Activated CD4-positive, alpha-beta T cell treated with anti-CD3 and anti-CD28 coated beads, Interleukin-2, amount 50 U/mL, for 16 hours (primary cell): Measurements from ENCODE around the gene MX1.
"Not testable (repeated sequence)": the region's sequence is repeated elsewhere in the genome, so short reads cannot be mapped to it uniquely, and the experiment has no call there.

Source experiments
- DNase-seq: peaks from one replicate; pipeline ENCODE4 v3.0.0-alpha.2; 2020

MX1 gene

DNA sequence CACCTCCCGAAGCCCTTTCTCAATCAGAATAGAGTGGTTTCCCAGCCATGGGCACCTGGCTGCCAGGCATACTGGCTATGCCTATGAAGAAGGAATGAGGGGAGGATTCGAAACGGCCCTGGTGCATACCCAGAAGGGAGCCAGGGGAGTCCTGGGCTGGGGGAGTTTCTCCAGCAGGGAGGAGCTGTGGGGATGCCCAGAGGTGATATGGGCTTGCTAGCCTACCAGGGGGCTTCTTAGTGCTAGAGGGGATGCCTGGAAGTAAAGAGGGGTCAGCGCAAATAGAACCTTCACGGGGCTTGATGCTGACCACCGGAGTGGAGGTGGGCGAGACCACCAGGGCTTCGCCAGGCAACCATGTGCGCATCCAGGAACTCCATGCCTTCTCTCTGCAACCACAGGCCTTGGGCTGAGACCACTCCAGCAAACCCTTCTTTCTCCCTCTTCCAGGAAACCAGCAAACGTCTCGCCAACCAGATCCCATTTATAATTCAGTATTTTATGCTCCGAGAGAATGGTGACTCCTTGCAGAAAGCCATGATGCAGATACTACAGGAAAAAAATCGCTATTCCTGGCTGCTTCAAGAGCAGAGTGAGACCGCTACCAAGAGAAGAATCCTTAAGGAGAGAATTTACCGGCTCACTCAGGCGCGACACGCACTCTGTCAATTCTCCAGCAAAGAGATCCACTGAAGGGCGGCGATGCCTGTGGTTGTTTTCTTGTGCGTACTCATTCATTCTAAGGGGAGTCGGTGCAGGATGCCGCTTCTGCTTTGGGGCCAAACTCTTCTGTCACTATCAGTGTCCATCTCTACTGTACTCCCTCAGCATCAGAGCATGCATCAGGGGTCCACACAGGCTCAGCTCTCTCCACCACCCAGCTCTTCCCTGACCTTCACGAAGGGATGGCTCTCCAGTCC lies 18.2 kb upstream of the MX1 start:
- no peak for DNase-seq

DNA sequence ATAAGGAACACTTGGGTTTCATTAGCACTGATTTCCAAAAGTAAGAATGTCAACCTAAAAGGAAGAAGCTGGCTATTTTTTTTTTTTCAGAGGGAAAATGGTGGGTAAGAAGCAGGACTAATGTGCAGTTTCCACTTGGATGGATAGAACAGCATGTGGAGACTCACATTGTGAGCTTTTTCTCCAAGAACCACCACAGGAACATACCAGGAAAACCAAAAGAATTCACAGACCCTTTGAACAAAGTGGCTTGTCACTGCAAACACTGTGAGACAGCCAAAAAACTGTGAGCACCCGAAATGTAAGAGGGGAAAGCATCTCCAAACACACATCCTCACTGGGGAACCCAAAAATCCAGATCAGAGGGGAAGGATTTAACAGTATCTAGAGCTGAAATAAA lies 15.7 kb upstream of the MX1 start:
- no peak for DNase-seq

DNA sequence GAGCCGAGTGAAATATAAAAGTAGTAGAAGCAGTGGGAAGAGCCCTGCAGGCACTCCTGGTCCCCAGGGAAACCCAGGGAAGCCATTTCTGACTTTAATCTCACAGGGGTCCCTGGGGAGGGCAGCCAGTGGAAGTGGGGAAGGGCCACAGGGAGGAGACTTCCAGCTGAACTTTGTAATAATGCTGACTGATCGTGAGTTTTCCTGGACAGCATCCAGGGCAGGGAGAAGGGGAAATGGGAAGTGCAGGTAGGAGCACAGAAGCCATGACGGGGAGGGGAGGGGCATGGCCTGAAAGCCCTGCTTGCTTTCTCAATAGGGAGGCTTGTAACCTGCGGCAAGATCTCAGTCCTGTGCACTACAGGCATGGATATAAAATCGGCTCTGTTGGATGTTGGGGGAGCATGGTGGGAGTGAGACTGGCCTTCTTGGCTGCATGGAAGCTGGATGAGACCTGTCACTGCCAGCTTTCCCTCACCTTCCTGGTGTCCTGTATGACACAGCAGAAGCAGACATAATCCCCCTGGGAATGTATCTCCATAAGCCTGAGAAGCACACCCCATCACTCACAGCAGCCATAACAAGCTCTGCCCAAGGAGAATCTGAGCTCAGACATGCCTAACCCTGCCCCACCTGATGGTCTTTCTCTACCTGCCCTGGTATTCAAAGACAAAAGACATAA lies 15.1 kb upstream of the MX1 start:
- no peak for DNase-seq

DNA sequence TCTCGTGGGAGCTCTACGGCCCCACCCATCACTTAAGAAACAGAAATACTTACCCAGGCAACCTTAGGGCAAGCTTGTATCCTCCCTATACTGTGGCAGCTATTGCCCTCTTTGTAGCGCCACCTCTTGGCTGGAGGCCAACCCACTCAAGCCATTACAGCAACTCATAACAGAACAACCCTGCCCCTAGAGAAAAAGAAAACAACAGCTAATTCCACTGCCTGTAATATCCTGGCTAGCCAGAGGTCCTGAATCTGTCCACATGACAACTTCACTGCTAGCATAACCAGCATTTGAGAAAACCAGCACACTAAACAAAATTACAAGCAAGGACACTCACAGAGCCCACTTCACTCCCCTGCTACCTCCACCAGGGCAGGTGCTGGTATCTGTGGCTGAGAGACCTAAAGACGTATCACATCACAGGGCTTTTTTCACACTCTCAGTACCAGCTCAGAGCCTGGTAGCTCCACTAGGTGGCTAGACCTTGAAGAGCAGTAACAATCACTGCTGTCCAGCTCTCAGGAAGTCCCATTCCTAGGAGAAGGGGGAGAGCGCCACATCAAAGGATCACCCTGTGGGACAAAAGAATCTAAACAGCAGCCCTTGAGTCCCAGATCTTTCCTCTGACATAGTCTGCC lies 14.5 kb upstream of the MX1 start:
- peak; percentile 14 for DNase-seq

DNA sequence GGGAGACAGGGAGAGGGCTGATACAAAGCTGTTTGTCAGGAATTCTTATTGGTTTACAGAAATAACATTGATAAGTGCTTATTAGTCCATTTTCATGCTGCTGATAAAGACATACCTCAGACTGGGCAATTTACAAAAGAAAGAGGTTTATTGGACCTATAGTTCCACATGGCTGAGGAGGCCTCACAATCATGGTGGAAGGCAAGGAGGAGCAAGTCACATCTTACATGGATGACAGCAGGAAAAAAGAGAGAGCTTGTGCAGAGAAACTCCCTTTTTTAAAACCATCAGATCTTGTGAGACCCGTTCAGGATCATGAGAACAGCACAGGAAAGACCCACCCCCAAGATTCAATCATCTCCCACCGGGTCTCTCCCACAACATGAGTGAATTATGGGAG lies 8.5 kb upstream of the MX1 start:
- not testable (repeated sequence) for DNase-seq

DNA sequence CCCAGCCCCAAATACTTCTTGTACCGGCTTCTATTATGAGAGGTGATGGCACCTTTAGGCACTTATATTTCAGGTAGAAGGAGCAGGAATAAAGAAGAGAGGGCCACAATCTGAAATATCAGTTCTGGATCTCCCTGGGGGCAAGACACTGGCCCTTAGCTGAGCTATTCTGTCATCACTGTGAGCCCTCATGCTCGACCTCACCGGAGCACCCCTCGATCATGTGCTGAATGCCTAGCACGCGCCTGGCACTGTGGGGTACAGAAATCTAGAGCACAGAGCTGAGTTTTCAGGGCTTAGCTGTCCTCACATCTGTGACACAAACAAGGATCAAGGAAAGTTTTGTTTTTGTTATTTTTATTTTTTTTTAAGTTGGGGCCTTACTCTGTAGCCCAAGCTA lies 7.6 kb upstream of the MX1 start:
- DNase-seq, result no peak

DNA sequence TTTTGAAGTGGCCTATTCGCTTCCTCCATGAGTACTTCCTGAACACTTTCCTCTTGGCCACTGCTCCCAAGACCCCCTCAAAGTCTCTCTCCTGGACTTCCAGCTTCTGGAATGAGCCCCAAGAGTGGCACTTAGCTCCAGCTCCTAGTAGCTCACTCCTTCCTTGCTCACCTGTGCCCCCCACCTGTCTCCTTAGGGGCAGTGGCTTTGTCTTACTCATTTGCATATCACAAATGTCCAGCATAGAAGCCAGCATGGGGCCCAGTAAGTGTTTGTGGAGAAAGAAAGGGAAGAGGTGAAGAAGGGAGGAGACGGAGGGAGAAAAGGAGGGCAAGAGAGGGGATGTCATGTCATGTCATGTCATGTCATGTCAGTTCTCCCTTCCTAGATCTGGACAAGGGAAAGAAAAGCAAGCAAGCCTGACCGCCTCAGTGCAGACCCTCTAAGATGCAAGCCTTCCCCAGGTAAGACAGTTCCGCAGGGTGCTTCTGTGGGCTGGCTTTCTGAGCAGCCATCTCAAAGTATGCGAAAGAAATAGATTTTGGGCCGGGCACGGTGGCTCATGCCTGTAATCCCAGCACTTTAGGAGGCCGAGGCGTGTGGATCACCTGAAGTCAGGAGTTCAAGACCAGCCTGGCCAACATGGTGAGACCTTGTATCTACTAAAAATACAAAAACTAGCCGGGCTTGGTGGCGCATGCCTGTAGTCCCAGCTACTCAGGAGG lies 6.9 kb upstream of the MX1 start:
- no peak for DNase-seq

DNA sequence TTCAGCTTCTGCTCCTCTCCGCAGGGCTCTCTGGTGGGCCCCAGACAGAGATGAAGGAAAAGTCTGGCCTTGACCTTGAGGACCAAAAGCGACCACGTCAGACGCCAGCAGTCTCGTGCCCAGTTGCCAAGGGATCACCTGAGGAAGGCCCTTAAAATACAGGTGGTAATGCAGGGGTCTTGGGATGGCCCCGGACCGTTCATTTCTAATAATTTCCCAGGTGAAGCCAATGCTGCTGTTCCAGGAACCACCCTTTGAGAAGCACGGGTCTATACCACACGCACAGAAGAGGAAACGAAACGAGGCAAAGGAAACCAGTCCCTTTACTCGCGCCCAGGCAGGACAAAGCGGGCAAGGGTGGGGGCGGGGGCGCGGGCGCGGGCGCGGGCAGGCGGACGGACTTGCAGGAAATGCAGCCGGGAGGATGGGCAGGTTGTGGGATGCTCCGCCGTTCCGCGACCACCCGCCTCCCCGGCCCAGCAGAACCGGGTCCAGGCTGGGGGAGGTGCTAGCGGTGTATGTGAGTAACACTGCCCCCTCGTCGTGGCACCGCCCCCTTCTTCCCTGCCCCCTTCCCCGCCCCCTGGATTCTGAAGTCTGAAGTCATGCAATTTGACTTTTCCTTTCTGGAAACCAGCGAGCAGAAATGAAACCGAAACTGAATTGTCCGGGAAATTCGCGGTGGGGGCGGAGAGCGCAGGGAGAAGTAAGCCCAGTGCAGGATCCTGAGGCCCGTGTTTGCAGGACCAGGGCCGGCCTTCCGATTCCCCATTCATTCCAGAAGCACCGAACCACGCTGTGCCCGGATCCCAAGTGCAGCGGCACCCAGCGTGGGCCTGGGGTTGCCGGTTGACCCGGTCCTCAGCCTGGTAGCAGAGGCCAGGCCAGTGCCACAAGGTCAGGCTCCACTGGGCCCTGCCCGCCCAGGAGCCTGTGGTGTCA lies 5.8 kb upstream of the MX1 start:
- peak; percentile 17 for DNase-seq

DNA sequence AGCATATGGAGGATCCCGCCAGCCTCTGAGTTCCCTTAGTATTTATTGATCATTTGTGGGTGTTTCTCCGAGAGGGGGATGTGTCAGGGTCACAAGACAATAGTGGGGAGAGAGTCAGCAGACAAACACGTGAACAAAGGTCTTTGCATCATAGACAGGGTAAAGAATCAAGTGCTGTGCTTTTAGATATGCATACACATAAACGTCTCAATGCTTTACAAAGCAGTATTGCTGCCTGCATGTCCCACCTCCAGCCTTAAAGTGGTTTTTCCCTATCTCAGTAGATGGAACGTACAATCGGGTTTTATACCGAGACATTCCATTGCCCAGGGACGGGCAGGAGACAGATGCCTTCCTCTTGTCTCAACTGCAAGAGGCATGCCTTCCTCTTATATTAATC lies 5.0 kb upstream of the MX1 start:
- not testable (repeated sequence) for DNase-seq

DNA sequence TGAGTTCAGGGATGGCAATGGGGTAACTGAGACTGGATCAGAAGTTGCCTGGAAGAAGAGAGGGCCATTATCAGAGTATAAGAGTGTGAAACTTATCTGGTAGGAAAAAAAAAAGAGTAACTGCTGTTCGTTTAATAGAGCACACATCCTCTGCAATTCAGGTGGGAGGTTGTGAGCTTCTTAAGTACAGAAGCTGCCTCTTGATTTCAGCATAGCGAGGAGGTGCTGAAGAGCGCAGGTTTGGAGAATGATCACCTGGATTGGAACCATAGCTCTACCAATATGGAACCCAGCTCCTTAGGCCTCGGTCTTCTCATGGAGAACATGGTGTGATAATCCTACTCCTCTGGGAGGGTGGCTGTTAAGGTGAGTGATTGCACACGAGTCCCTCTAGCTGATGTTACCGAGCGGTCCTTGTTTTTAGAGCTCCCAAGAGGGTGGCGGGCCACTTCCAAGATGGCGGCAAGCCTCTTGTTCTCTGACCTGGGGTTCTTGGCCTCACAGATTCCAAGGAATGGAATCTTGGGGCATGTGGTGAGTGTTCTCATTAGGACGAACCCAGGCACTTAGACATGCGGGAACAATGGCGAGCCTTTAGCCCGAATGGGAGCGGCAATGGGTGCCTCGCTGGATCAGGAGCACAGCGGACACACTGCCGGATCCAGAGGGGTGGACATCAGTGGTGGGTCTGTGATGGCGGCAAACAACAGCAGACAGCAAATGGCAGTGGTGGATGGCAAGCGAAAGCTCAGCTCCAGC lies 3.3 kb upstream of the MX1 start:
- no peak for DNase-seq

DNA sequence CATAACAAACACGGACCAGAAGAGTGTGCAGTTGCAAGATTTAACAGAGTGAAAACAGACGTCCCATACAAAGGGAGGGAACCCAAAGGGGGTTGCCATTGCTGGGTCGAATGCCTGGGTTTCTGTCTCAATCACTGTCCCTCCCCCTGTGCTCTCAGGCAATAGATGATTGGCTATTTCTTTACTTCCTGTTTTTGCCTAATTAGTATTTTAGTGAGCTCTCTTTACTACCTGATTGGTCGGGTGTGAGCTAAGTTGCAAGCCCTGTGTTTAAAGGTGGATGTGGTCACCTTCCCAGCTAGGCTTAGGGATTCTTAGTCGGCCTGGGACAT lies 2.8 kb upstream of the MX1 start:
- not testable (repeated sequence) for DNase-seq

DNA sequence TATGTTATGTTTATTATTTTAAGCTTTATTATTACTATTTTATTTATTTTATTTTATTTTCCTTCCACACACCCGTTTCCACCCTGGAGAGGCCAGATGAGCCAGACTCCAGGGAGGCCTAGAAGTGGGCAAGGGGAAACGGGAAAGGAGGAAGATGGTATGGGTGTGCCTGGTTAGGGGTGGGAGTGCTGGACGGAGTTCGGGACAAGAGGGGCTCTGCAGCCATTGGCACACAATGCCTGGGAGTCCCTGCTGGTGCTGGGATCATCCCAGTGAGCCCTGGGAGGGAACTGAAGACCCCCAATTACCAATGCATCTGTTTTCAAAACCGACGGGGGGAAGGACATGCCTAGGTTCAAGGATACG lies 468 bp upstream of the MX1 start:
- no peak for DNase-seq

DNA sequence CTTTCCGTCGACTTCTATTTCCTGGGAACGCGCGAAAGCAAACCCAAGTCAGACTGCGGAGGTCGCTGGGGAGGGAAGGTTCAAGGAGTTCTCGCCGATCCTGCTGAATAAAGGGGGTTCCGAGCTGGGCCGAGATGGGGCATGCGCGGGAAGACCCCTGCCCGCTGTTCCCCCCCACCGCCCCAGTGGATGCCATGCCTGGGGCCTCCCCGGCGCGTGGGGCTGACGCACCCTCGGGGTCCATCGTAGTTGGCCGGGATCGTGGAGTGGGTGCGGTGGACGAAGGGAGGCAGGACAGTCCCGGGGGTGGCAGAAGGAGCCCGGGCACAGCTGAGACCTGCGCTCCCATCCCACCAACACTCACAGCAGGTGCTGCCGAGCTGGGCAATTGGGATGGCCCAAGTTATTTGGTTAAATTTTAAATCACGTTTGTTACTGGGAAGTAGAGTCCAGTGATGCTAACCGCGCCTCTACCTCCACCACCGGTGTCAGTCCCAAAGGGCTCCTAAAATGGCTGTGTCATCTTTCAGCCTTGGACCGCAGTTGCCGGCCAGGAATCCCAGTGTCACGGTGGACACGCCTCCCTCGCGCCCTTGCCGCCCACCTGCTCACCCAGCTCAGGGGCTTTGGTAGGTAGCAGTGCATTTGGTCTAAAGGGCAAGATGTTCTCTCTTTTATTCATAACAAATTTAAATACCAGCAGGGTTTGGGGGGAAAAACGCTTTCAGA lies 801 bp downstream of the MX1 start:
- no peak for DNase-seq

DNA sequence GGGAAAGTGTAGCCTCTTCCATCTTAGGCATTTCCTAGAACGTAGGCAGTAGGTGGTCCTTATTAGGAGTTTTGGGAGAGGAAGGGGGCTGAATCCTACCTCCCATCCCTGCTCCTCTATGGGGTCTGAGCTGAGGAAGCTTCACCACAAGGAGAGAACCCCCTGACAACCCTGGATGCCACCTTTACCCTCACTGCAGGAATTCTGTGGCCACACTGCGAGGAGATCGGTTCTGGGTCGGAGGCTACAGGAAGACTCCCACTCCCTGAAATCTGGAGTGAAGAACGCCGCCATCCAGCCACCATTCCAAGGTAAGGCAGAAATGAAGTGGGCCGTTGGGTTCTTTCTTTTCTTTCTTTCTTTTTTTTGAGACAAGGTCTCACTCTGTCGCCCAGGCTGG lies 1.5 kb downstream of the MX1 start:
- DNase-seq, result no peak

DNA sequence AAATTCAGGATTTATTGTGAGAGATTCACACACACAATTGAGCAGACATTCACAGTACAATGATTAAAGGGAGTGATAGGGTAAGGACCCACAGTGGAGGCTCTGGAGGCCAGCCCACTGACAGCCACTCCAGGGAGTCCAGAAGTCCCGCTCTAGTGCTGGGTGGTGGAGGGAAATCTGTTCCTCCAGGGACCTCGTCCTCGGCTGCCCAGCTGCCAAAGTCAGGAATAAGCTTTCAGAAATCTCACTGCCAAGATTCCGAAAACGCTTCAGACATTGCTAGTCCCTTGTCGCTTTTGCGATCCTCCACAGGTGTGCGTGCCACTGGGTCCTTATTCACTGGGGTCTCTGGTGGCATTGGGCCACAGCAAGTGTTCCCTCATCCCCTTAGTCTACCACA lies 2.3 kb downstream of the MX1 start:
- no peak for DNase-seq

DNA sequence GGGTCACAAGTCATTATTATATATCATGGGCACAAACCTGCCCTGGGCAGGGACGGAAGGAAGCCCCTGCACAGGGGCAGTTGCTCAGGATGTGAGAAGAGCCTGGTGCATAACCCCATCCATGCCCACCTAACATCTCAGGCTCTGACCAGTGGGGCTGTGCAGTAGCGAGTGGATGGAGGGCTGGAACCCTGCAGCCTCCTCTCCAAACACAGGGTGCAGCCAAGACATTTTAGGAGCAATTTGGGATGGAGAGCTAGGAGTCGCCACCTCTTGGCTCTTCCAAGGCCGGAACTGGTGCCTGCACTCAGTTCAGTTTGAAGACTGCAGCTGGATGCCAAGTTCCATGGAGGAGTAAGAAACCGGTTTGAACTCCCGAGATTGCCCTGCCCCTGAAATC lies 2.8 kb downstream of the MX1 start:
- DNase-seq, result no peak

DNA sequence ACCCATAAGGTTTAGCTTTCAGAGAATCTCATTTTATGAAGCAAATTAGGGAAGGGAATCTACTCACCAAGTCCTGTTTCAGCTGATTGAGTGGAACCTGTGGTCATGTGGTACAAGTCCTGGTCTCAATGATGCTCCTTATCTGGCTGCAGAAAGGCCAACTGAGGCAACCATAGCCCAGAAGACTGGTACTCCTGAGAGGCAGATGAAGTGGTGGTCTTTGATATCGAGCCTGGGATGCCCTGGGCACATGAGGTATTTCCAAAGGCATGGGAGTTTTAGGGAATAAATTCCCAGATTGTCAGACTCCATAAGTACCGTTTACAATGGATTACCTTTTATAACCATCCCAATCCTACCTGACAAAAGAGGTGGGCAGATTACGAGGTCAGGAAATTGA lies 3.3 kb downstream of the MX1 start:
- no peak for DNase-seq

DNA sequence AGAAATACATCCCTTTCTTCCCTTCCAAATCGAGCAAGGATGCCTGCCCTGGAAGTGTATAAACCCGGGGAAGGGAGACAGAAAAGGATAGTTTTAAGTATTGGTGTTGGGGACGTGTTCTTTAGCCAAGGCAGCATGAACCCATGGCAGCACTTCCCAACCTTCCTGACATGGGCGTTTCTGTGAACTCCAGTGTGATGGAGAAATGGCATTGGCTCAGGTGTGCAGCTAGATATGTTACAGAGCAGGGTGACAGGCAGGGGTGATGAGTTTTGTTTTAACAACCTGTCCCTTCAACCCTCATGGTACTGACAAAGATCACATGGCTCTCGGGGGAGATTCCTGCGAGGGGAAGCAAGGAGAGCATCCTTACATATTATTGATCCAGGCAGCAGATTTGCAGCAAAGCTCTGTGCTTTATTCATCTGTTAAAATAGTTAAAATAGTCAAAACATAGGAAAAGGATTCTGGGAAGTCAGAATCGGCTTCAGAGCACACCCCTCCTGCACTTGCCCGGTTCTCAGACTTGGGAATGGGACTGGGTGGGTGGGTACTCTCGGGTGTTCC lies 4.0 kb downstream of the MX1 start:
- DNase-seq, result no peak

DNA sequence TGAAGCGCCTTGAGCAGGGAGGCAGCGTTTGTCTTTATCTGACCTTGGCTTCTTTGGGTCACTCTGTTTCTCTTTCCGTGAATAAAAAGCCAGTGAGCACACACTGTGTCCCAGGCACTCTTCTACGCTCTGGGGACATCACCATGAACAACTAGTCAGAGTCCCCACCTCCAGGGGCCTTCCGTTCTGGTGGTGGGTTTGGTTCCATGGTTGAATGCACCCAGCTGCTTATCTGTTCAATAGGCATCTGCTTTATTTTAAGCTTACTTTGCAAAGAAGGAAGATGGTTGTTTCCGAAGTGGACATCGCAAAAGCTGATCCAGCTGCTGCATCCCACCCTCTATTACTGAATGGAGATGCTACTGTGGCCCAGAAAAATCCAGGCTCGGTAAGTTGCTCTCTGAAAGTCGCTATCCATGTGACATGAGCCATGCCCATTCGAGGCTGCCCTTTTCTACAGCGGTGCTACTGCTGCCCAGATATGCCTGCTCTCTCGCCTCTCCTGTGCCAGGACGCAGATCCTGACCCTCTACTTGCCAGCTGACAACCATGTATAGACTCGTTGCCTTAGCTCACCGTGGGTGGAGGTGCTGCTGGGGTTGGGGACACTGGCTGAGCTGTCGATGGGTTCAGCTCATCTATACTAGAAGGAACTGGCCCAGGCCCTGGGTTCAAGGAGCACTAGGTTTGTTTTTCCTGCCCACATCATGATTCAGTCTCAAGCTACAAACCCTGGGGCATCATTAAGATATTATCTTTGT lies 5.9 kb downstream of the MX1 start:
- DNase-seq, result no peak
